ENCODE data around the gene INO80C.

Gene INO80C

DNA sequence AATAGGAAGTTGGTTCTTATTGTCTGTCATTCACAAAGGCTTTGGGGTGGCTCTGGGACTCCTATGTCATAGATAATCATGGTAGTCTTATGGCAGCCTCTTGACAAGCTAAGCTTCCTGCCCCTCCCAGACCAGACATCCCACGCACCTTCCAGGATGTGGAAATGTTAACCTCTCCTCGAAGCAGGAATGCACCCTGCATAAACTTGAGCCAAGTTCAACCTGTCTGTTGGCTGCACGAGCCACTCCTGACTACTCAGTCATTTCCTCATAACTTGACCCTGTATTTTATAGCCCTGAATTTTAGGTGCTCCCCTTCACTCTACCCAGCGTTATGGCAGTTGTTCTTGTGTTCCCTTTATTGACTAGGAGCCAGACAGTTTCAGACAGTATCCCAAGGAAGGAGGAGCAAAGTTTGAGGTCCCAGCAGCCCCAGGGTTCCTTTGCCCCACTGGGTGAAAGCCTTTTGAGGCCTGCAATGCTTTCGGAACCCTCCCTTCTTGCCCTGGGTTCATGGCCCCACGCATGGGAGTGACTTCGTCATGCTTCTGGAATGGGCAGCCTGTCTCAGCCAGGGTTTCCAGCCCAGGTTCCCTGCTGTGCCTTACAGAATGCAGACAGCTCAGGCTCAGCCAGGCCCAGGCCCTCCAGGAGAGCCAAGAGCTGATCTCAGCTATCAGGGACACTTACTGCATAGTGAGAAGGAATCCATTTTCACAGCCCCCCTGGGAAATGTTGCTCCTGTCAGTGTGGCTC, 15.6 kb upstream of the INO80C start:
- DNase-seq (ENCODE audit: low read depth in 3 of 3, low spot score in 1 of 3), result no peak

DNA sequence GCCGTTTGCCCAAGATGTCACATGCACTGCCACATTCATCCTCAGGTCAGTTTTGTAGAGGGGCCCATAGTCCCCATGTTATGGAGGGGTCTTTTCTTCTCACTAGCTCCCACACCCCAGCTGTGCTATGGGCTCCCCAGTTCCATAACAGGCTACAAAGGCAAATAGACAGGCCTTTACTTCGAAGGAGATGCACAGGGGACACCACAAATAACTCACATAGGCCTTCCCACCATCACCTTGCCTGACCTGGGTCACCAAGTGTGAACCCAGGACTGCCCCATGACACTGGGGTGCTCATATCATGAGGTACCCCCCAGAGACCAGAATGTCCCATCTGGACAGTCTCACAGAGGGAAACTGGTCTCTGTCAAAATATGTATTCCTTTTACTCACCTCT, 15.0 kb upstream of the INO80C start:
- DNase-seq (ENCODE audit: low read depth in 3 of 3, low spot score in 1 of 3), result no peak

DNA sequence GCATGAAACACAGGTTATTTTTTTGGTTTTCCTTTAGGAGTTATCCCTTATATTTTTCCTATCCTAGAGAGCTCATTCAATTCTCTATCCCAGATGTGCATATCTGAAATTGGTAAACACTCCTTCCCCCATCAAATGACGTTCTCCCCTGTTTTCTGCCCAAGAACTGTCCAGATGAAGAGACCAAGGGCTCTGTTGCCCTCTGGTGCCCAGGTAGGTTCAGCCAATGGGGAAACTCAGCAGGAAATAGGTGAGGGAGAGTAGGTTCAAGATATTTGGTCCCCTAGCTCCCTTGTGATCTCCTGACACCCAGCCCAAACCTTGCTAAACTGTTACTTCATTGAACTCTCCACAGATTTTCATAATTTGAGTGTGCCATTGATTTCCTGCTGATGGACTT, 14.1 kb upstream of the INO80C start:
- DNase-seq (ENCODE audit: low read depth in 3 of 3, low spot score in 1 of 3), result no peak

DNA sequence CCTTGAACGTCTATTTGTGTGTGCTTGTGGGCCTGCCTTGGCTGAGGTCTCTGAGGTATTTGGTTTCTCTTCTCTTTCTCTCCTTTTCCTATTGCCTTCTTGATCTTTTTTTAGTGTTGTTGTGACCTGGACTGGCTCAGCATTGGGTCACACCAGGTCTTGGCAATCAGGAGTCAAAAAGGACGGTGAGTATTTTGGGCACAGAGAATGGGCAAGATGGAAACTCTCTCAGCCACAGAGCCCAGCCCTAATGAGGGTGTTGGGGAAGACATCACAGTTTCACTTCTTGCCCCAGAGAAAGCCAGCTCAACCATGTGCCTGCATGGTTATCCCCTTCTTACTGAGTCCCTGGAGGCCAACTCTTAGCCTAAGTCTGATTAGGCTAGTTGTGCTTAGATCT, 13.7 kb upstream of the INO80C start:
- DNase-seq (ENCODE audit: low read depth in 3 of 3, low spot score in 1 of 3), result no peak

DNA sequence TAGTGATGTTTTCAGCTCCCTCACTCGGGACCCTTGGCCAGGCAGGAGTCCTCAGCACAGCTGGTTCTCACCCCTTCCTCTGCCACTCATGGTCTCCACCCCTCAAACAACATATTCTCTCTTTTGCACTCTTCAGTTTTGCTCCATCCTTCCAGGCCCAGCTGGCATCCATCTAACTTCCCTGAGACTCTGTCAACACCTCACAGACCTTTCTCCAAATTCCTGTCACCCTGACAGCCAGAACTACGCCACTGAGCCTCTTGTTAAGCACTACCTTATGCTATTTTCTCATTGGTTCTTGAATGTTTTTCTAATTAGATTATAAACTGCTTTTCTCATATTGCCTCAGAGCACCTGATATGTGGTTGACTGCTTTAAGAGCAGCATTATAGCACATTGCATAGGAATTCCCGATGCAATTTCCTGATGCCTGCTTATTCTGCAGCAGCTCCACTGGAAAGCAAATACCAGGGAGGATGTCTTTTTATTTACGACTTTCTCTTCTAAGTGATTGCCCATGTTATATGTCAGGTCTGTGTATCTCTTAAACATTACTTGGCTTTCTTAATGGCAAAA, 12.4 kb upstream of the INO80C start:
- DNase-seq (ENCODE audit: low read depth in 3 of 3, low spot score in 1 of 3), result no peak

DNA sequence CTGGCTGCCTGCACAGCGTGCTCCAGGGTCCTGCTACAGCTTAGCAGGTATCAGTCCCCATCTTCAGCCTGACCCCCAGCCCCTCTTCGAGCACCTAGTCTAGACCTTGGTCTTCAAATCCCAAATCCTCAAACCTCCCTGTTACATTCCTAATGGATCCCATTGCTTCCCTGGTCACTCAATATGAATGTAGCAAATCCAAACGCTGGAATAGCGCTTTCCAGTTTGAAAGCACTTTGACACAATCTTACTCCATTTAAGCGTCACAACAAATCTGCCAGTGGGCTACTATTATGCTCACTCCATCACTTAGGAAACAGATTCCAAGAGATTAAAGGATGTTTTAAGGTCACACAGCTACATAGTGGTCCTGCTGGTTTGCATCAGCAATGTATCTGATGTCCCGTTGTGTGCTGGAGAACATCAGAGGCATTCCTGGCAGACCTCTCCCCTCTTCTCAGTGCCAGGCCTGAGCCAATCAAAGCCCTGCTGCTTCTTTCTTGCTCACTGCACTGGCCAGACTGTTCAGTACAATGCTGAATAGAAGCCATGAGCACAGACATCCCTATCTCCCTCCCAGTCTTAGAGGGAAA, 11.1 kb upstream of the INO80C start:
- DNase-seq (ENCODE audit: low read depth in 3 of 3, low spot score in 1 of 3), result no peak

DNA sequence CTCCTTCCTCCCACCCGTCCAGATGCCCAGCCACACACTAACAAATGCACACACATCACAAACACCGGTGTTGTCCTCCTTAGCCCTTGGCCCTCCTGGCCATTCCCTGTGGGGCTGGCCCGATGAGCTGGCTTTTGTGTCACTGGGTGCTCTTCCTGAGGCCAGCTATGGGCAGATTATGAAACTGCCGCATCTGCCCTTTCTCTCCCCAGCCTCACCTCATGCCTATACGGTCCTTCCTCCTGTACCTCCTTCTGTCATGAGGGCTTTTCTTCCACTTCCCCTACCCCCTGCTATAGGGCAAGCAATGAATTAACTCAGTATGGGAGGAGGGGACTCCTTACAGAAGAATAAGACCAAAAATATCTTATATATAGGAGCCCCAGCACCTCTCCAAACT, 10.3 kb upstream of the INO80C start:
- no peak for DNase-seq (ENCODE audit: low read depth in 3 of 3, low spot score in 1 of 3)

DNA sequence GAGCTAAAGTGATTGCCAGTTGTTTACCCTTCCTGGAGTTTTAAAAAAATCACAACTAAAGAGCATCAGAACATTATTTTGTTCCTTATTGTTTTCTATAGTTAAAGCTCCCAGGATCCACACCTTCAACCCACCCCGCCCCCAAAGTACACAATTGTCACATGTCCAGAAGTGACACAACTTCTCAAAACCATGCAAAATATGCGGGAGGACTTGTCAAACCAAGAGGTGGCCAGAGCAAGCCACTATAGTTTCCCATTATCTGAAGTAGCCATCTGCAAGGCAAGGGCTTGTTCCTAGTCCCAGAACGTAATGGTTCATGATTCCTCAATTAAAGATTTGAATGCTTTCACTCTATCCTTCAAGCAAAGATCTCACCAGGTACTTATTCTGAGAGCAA, 9.9 kb upstream of the INO80C start:
- DNase-seq (ENCODE audit: low read depth in 3 of 3, low spot score in 1 of 3), result no peak

DNA sequence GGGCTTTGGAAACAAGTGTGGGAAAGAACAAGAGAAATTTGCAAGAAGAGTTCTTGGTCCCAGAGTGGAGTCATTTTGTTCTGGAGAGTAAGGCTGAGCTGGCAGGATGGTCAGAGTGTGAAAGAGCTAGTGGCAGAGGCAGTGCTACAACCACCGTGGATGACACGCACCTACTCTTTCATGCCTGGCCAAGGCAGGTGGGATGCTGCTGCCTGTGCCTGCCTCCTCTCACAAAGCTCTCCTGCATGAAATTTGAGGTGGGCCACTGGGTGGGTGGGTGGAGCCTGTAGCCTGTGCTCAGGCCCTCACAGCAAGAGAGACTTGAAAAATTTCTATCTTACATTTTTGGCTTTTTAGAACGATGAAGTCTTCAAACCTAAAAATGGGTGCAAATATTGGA, 9.4 kb upstream of the INO80C start:
- no peak for DNase-seq (ENCODE audit: low read depth in 3 of 3, low spot score in 1 of 3)

DNA sequence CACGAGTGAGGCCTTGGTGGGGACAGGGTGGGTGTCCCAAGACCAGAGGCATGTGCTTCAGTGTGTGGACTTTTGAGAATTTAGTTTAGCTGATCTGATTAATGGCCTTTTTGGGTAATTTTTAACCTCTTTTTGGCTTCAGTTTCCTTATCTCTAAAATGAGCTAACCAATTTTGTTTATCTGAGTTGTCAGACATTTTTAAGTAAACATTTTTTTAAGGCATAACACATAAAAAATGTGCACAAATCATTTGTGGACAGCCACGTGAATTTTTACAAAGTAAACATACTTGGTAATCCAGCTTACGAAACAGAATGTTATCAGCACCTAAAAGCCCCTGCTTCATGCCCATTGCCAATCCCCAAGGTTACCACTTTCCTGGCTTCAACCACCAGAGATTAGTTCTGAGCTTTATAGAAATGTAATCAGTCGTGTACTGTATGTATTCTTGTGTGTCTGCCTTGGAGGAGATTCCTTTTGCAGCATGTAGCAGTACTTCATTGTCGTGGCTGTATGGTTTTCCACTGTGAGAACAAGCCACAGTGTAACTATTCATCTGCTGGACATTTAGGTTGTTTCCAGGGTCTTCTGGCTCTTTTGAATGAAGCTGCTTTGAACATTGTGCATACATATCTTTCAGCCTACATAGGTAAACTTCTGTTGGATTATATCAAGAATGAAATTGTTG, 8.4 kb upstream of the INO80C start:
- DNase-seq (ENCODE audit: low read depth in 3 of 3, low spot score in 1 of 3), result no peak

DNA sequence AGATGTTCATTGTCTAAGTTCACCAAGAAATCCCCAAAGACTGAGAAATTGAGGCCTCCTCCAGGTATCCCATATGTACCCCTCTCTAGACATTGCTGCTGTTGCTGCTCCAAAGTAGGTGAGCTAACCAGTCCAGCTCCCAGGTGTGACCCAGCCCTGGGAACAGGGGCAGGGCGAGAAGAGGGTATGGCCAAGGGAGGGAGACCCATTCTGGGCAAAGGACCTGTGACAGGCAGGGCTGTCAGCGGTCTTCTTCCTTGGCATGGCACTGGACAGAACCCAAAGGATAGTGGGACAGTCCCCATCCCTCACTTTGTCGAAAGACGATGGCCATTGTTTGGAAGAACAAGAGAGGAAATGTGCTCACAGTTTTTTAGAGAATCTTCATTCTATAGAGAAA, 7.2 kb upstream of the INO80C start:
- no peak for DNase-seq (ENCODE audit: low read depth in 3 of 3, low spot score in 1 of 3)

DNA sequence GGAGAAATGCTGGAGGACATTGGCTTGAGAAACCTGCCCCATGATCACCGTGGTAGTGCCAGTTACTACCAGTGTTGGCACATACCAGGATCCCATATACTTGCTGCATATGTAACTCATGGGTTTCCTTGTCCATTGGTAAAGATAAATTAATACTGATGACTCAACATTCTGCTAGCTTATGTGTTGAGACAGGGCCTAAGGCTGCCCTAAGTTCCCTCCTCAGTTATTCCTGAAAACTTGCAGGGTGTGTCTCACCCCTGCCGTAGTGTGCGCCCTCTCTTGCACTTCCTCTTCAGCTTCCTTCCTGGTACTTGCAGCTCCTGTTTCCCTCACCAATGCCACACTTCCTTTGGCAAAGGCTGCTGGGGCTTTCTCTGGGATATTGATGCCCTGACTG, 4.3 kb upstream of the INO80C start:
- DNase-seq (ENCODE audit: low read depth in 3 of 3, low spot score in 1 of 3), result no peak

DNA sequence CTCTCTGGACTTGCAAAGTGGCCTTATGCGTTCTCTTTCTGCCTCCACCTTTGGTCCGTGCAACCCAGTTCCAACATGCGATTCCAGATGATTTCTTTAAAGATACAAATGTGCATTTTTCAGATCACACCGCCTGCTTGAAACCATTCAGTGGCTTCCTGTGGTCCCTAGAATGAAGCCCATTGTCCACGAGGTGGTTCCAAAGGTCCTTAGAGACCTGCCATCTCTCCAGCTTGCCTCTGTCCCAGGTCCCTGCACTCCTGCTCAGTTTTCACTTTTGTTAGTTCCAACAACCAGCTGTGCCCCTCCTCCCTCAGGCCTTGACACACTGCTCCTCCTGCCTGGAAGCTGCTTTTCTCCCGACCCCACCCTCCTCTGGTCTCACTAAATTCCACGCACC, 3.6 kb upstream of the INO80C start:
- no peak for DNase-seq (ENCODE audit: low read depth in 3 of 3, low spot score in 1 of 3)

DNA sequence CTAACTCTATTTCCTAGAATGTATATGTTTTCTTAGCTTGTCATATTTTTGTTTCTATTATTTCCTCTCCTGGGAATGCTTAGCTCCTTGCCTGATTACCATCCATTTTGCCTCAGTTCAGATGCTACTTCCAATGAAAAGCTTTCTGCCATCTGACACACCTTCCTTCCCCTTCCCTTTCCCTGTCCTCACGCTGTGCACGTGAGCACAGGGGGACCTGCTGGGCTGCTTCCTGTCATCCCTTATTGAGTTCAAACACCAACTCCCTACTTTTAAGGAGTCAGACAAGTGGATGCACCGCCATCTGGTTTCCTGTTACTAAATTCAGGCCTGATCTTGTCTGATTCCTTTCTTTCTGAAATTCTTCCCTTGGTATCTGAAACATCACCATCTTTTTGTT, 2.4 kb upstream of the INO80C start:
- no peak for DNase-seq (ENCODE audit: low read depth in 3 of 3, low spot score in 1 of 3)

DNA sequence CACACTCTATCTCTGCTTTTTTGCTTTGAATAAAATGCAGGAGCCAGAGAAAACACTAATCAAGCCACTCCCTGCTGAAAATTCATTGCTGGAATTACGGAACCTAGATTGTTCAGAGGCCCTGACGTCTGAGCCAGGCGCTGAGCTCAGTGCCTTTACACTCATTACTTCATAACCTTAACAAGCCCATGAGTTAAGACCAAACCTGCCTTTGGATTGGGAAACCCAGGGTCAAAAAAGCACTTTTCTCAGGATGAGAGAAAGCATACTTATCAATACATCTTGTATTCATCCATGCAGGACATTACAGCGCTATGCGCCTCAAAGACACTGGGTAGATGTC, 762 bp downstream of the INO80C start:
- DNase-seq (ENCODE audit: low read depth in 3 of 3, low spot score in 1 of 3), result peak in 1 of 3 donors; percentile 2

DNA sequence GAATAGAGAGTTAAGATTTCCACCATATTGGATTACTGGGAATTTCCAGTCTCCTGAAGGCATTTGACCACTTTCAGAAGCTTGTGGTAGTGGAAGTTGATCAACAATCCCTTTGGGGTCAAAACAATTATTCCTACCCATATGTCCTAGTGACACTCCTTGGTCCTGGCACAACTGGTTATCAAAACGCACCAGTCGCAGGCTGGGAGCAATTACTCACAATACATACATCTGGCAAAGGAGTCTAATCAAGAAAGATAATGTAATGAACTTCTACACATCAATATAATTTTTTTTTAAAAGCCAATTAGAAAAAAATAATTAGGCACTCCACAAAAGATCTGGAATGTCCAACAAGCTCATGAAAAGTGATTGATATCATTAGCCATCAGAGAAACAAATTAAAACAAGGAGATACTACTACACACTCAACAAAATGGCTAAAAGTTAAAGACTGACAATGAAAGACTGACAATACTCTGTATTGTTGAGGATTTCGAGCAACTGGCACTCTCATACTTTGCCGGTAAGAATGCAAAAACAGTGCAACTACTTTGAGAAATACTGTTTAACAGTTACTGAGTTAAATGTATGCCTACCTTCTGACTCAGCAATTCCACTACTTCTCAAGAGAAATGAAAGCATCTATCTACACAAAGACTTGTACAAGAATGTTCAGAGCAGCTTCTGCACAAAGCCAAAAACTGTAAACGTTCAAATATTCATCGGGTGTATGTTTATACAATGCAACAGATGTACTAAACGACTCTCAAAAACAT, 2.0 kb downstream of the INO80C start:
- DNase-seq (ENCODE audit: low read depth in 3 of 3, low spot score in 1 of 3), result no peak

DNA sequence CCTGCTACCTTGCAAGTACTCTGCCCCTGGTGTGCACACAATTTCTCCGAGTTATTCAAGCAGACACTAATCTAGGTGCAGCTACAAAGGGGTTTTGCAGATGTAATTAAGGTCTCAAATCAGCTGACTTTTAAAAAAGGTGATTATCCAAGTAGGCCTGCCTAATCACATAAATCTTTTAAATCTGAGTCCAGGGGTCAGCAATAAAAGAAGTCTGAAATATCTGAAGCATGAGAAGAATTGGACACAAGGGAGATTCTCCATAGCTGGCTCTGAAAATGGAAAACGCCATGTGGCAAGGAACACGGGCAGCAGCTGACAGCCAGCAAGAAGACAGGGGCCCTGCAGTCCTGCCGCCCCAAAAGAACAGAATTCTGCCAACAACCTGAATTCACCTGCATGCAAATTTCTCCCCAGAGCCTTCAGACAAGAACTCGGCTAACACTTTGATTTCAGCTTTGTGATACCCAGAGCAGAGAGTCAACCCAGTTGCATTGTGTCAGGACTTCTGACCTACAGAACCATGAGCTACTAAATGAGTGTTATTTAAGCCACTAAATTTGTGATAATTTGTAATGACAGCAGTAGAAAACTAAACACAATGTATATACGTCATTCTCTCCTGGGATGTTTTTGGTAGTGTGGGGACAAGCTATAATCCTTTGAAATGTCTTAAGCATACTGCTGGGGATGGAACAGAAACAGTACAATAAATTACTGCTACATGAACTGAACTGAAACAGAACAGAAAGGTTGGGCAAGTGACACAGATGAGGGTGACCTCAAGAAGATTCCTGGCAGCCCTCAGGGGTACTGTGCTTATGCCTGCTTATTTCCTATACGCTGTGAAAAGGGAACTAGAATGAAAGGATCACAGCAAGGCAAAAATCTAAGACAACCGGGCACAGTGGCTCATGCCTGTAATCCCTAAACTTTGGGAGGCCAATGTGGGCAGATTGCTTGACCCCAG, 3.2 kb downstream of the INO80C start:
- DNase-seq (ENCODE audit: low read depth in 3 of 3, low spot score in 1 of 3), result no peak

DNA sequence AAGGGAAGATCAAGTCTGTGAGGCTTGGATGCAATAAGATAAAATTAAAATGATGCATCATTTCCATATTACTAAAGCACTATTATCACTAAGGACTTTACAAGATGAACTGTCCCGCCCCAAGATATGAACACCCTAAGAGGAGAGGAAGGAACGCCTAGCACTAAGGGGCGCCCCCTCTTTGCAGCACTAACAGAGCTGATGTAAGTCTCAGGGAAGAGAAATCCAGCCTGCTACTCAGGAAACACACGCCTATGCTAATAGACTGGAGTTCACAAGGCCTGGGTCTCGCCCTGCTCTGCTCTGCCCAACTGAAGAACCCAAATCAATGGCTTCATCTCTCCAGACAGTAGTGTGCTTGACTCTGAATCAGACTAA, 6.1 kb downstream of the INO80C start:
- DNase-seq (ENCODE audit: low read depth in 3 of 3, low spot score in 1 of 3), result no peak

DNA sequence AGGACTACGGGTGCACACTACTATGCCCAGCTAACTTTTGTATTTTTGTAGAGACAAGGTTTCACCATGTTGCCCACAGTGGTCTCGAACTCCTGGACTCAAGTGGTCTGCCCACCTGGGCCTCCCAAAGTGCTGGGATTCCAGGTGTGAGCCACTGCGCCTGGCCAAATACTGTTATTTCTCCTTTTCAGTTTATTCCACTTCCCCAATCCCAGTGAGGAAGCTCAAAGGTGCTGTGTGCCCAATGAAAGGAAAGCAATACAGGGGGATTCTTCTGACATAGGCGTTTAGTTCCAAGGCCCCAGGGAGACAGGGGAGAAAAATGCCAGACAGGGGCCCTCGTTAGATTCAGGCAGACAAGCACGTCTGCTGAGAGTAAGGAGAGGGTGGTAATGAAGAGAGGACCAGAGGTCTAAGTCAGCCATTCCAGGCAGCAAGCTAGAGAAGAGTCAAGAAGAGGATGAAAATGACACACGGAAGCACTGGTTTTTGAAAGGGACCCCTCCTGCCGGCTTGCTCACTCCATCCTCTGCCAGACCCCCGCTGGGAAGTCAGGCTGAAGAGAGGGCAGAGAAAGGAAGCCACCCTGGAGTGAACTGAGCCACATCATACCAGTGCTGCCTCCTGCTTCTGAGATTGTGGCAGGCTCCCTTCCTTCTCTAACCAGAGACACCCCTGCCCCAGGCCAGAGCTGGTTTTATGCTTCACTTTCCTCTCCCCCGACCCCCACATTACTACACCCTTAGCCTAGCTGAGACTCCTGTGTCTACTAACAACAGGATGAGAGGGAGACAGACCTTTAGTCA, 6.7 kb downstream of the INO80C start:
- DNase-seq (ENCODE audit: low read depth in 3 of 3, low spot score in 1 of 3), result no peak

All from stimulated activated CD4-positive, alpha-beta T cell treated with anti-CD3 and anti-CD28 coated beads, TNF-alpha, amount 100 ng/mL, for 1 hour (primary cell).